Vagina (tissue), 2 donors: ENCODE data around the gene PDK1. TPM values are rescaled to one million over a fixed set of nuclear protein-coding genes. Genes with fewer than 3 reads are reported as not detected.

Source experiments
- DNase-seq, 2 donors: peaks; one replicate each; pipeline ENCODE4 v3.0.0-alpha.2; 2017; ENCODE audit errors: extremely low spot score in 2 of 2
- H3K27ac ChIP-seq: fragments of 200-600 bp; sonication (generic); one replicate; pipeline ENCODE4 v1.5.1; 2019
- H3K27me3 ChIP-seq: fragments of 200-600 bp; sonication (generic); one replicate; pipeline ENCODE4 v1.5.1; 2019
- H3K36me3 ChIP-seq, 2 donors: fragments of 200-600 bp; sonication (generic); one replicate each; pipeline ENCODE4 v1.5.1; 2017 to 2019
- H3K4me1 ChIP-seq: fragments of 200-600 bp; sonication (generic); one replicate; pipeline ENCODE4 v1.5.1; 2019
- H3K4me3 ChIP-seq, 2 donors: fragments of 200-600 bp; sonication (generic); 1 replicate in 1 of 2; 2 replicates in 1 of 2; pipeline ENCODE4 v1.5.1; 2016 to 2019
- H3K9me3 ChIP-seq: fragments of 200-600 bp; sonication (generic); one replicate; pipeline ENCODE4 v1.5.1; 2019
- POLR2A ChIP-seq, 2 donors: fragments of 450-650 bp; IDR thresholded peaks; one replicate each; pipeline ENCODE4 v1.6.1; 2017; ENCODE audit warnings: antibody characterized with exemption in 2 of 2, mild to moderate bottlenecking in 2 of 2, moderate library complexity in 2 of 2
- POLR2AphosphoS5 ChIP-seq, 2 donors: sonication (generic); formaldehyde crosslinking; IDR thresholded peaks; one replicate each; pipeline ENCODE4 v1.9.0; 2017; ENCODE audit warnings: antibody characterized with exemption in 2 of 2, mild to moderate bottlenecking in 2 of 2, low read depth in 1 of 2; ENCODE audit not compliant: insufficient read depth in 1 of 2
- intact Hi-C: fragments of 100-400 bp; cut with DNase I; formaldehyde crosslinking; loops from one replicate; pipeline ENCODE4 v1.15.1; 2023
- total RNA-seq: library from RNA; depleted of rRNA; stranded (reverse); fragments of >200 nt; gene quantifications from one replicate; pipeline ENCODE4 v1.2.3, GENCODE V29; 2016
- TF ChIP-seq, protein P1 (sequence below), 3 experiments: fragments of 450-650 bp in 2 of 3; fragments of 200-600 bp in 1 of 3; sonication (generic) in 1 of 3; IDR thresholded peaks; one replicate each; pipeline ENCODE4 v1.5.1; 2017 to 2019; ENCODE audit warnings: antibody characterized with exemption in 3 of 3, mild to moderate bottlenecking in 2 of 3, moderate library complexity in 2 of 3

PDK1 gene
- total RNA-seq, 1 donor from 2014 or later, result 17.7 TPM

DNA sequence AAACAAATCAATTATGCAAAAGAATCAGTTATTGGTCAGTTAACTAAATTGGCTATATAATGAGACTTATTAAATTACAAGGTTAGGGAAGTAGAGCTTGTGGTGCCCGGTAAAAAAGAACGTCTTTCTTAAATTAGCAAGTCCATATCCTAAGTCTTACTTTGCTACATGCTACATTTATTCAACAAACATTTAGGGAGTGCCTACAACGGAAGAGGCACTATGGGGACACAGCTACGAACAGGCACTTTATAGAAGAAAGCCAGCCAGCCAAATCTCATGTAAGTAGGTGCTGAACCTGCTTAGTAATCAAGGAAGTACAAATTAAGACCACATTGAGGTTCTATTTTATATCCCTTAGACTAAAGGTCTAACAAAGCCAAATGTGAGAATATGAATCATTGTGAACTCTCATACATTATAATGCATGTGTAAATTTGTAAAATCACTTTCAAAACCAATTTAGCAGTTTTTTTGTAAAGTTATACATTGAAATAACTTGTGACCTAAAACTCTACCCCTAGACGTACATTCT is 59.9 kb downstream of the PDK1 start:
- DNase-seq, result no peak
- Histone ChIP-seq H3K4me3 (no peak overlapping the region), H3K36me3 (no peaks in the 10 kb centered on the region), H3K4me1 (no peaks in the 10 kb centered on the region), H3K27ac (no peak overlapping the region), H3K27me3 (no peaks in the 10 kb centered on the region), H3K9me3 (no peaks in the 10 kb centered on the region)
- TF ChIP-seq POLR2A (IDR thresholded peaks at IDR 0.05), result no peak
- TF ChIP-seq POLR2AphosphoS5 (IDR thresholded peaks at IDR 0.05; ENCODE audit: insufficient read depth in 1 of 2, low read depth in 1 of 2), result no peak
- TF ChIP-seq, protein P1, sequence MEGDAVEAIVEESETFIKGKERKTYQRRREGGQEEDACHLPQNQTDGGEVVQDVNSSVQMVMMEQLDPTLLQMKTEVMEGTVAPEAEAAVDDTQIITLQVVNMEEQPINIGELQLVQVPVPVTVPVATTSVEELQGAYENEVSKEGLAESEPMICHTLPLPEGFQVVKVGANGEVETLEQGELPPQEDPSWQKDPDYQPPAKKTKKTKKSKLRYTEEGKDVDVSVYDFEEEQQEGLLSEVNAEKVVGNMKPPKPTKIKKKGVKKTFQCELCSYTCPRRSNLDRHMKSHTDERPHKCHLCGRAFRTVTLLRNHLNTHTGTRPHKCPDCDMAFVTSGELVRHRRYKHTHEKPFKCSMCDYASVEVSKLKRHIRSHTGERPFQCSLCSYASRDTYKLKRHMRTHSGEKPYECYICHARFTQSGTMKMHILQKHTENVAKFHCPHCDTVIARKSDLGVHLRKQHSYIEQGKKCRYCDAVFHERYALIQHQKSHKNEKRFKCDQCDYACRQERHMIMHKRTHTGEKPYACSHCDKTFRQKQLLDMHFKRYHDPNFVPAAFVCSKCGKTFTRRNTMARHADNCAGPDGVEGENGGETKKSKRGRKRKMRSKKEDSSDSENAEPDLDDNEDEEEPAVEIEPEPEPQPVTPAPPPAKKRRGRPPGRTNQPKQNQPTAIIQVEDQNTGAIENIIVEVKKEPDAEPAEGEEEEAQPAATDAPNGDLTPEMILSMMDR (IDR thresholded peaks at IDR 0.05), result no peak
- intact Hi-C loops, result no loop called here

DNA sequence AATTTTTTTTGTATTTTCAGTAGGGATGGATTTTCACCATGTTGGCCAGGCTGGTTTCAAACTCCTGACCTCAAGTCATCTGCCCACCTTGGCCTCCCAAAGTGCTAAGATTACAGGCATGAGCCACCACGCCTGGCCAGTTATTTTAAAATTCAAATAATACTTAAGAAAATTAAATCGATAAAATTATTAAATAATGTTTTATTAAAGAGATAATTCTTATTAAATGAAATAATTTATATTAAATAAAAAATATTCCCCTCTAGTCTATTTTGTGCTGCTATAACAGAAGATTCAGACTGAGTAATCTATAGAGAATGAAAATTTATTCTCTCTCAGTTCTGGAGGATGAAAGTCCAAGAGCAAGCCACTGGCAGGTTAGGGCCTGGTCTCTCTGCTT is 61.2 kb downstream of the PDK1 start:
- H3K36me3 ChIP-seq, result no peaks in the 10 kb centered on the region
- H3K27ac ChIP-seq, result no peak overlapping the region
- TF ChIP-seq, protein P1 (IDR thresholded peaks at IDR 0.05), result no peak
- no peak overlapping the region for H3K4me3 ChIP-seq
- H3K9me3 ChIP-seq, result no peaks in the 10 kb centered on the region
- no peak for DNase-seq
- intact Hi-C loops, result no loop called here
- H3K27me3 ChIP-seq, result no peaks in the 10 kb centered on the region
- no peaks in the 10 kb centered on the region for H3K4me1 ChIP-seq

DNA sequence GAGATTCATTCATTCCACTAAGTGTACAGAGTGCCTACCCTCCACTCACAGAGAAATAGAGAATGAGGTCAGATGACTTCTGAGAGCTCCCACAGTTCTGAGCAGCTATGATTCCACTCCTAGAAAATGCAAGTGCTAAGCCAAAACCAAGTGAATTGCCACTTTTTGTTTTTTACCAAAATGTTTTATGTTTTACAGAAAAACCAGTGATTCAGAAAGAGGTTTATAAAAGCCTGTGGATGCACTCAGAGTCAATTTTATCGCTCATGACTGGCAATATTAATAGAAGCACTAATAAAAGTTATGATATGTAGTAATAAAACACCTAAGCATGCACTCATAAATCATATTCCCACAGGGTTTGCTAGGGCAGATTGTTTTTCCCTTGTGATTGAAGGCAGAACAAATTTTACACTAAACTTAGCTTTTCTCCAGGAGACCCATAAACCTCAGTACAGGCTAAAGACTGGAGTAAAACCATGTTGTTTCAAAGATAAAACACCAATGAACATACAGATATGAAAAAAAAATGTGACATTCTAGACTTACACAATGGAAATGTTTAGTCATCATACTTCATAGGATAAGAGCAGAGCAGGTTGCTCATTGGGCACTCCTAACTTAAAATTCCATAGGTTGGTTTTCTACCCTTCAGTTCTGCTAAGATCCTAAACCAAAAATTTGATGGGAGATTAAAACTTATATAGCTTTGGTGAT is 67.5 kb downstream of the PDK1 start:
- TF ChIP-seq, protein P1 (IDR thresholded peaks at IDR 0.05), result no peak
- TF ChIP-seq POLR2AphosphoS5 (IDR thresholded peaks at IDR 0.05; ENCODE audit: insufficient read depth in 1 of 2, low read depth in 1 of 2) (no peak), POLR2A (IDR thresholded peaks at IDR 0.05) (no peak)
- H3K4me1 ChIP-seq, result no peaks in the 10 kb centered on the region
- H3K27ac ChIP-seq, result no peak overlapping the region
- intact Hi-C loops, result no loop called here
- H3K9me3 ChIP-seq, result no peaks in the 10 kb centered on the region
- no peaks in the 10 kb centered on the region for H3K27me3 ChIP-seq
- H3K36me3 ChIP-seq, result no peaks in the 10 kb centered on the region
- DNase-seq, result no peak
- no peak overlapping the region for H3K4me3 ChIP-seq

DNA sequence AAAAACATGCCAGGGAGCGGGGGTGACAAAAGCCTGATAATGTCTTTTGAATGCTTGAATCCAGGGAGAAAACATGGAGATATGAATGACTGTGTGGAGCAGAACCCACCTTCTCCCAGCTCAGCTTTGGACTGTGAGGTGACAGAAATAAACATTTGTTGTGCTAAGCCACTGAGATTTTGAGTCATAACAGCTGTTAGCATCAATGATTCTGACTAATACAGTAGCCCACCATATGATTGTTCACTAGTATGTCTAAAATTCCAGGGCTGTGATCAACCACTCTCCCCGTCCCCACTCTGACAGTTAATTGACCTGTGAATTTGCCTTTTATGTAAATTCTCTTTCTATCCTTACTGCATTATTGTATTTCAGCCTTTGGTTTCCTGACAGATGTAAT is 69.1 kb downstream of the PDK1 start:
- no peaks in the 10 kb centered on the region for H3K36me3 ChIP-seq
- H3K9me3 ChIP-seq, result no peaks in the 10 kb centered on the region
- no peak overlapping the region for H3K27ac ChIP-seq
- no peak for DNase-seq
- intact Hi-C loops, result no loop called here
- no peaks in the 10 kb centered on the region for H3K27me3 ChIP-seq
- no peaks in the 10 kb centered on the region for H3K4me1 ChIP-seq
- TF ChIP-seq POLR2A (IDR thresholded peaks at IDR 0.05) (no peak), POLR2AphosphoS5 (IDR thresholded peaks at IDR 0.05; ENCODE audit: insufficient read depth in 1 of 2, low read depth in 1 of 2) (no peak)
- TF ChIP-seq, protein P1 (IDR thresholded peaks at IDR 0.05), result no peak
- no peak overlapping the region for H3K4me3 ChIP-seq

DNA sequence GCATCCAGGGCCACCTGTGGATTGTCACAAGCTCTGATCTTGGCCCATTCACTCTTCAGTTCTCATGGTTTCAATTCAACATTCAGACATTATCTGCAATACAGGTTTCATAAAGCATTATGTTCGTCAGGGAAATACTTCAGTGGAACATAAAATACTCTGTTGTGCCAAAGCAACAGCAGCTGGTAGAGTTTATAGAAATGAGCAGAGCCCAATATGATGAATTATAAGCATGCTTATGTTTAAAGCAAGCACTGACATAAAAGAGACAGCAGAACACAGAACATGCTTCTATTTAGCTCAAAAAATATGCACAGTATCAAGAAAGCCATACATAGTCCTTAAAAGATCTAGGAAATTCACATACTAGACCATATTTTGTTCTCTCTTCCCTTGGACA is 71.3 kb downstream of the PDK1 start:
- intact Hi-C loops, result no loop called here
- DNase-seq, result no peak
- no peaks in the 10 kb centered on the region for H3K4me1 ChIP-seq
- TF ChIP-seq POLR2AphosphoS5 (IDR thresholded peaks at IDR 0.05; ENCODE audit: insufficient read depth in 1 of 2, low read depth in 1 of 2), result no peak
- TF ChIP-seq, protein P1 (IDR thresholded peaks at IDR 0.05), result no peak
- TF ChIP-seq POLR2A (IDR thresholded peaks at IDR 0.05), result no peak
- H3K27me3 ChIP-seq, result no peaks in the 10 kb centered on the region
- H3K27ac ChIP-seq, result no peak overlapping the region
- no peaks in the 10 kb centered on the region for H3K9me3 ChIP-seq
- no peak overlapping the region for H3K4me3 ChIP-seq
- no peaks in the 10 kb centered on the region for H3K36me3 ChIP-seq
